Esophagus squamous epithelium (tissue), 4 donors: ENCODE results near the gene DENND2A.

Experiments used
- CTCF ChIP-seq, 6 experiments: fragments of 450-650 bp in 4 of 6; fragments of 200-600 bp in 2 of 6; sonication (generic) in 2 of 6; IDR thresholded peaks; one replicate each; pipeline ENCODE4 v1.5.1; 2016 to 2019; ENCODE audit warnings: antibody characterized with exemption in 6 of 6, mild to moderate bottlenecking in 4 of 6, moderate library complexity in 4 of 6
- POLR2A ChIP-seq, 4 donors: fragments of 450-650 bp; IDR thresholded peaks; one replicate each; pipeline ENCODE4 v1.6.1; 2017; ENCODE audit warnings: antibody characterized with exemption in 4 of 4, mild to moderate bottlenecking in 4 of 4, moderate library complexity in 3 of 4

GRCh38 chr7:140655511-140656408 lies 15.1 kb upstream of the DENND2A start:
- no peak for TF ChIP-seq POLR2A (IDR thresholded peaks at IDR 0.05)
- no peak for TF ChIP-seq CTCF (IDR thresholded peaks at IDR 0.05)
